ENCODE measurements around the gene ASB8.

ASB8 gene

DNA sequence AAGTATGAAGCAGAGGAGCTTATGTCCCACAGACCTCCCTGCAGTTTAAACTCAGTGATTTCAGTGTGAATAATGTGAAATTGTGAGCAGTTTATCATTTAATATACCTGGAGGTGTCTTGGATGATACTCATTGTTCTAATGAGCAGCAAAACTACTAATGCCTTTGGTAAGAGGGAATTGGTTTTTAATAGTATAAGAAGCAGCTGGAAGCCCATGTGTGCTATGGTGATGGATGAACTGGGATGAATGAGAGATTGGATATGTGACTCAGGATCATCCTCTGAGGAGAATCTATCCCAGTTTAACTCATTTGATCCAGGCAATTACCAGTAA lies 19.1 kb upstream of the ASB8 start:
- DNase-seq (ENCODE audit: low read depth) = no peak
- TF ChIP-seq, protein P1, sequence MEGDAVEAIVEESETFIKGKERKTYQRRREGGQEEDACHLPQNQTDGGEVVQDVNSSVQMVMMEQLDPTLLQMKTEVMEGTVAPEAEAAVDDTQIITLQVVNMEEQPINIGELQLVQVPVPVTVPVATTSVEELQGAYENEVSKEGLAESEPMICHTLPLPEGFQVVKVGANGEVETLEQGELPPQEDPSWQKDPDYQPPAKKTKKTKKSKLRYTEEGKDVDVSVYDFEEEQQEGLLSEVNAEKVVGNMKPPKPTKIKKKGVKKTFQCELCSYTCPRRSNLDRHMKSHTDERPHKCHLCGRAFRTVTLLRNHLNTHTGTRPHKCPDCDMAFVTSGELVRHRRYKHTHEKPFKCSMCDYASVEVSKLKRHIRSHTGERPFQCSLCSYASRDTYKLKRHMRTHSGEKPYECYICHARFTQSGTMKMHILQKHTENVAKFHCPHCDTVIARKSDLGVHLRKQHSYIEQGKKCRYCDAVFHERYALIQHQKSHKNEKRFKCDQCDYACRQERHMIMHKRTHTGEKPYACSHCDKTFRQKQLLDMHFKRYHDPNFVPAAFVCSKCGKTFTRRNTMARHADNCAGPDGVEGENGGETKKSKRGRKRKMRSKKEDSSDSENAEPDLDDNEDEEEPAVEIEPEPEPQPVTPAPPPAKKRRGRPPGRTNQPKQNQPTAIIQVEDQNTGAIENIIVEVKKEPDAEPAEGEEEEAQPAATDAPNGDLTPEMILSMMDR (conservative IDR thresholded peaks at IDR 0.05; ENCODE audit: control insufficient read depth, insufficient read depth, low read depth, low read length) = no peak
- no peak overlapping the region for H3K4me3 ChIP-seq (ENCODE audit: control insufficient read depth, low read depth, low read length)

DNA sequence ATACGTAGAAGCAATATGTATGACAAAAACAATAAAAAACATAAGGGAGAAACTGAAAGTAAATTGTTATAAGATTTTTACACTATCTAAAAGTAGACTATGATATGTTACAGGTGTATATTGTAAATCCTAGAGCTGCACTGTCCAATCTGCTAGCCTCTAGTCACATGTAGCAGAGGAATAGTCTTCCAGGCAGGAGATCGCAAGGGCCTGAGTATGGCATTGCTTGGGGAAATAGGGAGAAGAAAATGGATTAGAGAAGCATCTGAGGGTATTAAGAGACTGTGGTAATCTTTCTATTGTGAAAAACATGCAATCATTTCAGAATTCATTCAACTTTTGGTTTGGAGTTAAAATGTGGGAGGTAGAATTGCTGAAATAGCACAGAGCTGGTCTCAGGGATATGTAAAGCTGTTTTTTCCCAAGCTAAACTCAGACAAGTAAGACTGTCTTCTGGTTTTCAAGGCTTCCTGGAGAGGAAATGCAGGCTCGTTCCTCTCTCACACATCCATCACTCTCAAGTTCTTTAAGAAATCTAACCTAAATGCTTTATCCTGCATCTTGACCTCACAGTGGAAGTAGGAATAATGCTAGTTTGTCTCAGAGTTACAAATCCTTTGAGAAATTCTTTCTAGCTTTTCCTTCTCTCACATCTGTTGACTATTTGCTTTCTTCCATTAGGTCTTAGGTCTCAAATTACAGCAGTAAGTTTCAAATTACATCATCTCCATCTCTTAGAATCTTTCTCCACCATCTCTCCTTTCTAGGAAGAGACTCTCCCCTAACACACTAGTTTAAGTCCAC lies 18.5 kb upstream of the ASB8 start:
- no peak overlapping the region for H3K4me3 ChIP-seq (ENCODE audit: control insufficient read depth, low read depth, low read length)
- TF ChIP-seq, protein P1 (conservative IDR thresholded peaks at IDR 0.05; ENCODE audit: control insufficient read depth, insufficient read depth, low read depth, low read length) = no peak
- DNase-seq (ENCODE audit: low read depth) = no peak

DNA sequence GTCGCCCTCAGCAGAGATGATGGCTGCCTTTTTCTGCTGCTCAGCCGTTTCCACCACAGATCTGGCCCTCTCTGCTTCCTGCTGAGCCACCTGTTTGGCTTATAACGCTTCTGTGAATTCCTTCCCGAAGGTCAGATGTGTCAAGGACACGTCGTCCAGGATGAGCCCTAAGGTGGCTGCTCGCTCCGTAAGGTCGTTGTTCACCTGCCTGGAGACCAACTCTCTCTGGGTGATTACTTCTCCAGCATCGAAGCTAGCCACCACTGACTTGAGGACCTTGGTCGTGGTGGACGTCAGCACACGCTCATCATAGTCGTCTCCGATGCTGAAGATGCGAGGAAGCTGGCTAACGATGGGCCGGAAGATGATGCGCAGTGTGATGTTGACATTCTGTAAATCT lies 11.7 kb upstream of the ASB8 start:
- H3K4me3 ChIP-seq (ENCODE audit: control insufficient read depth, low read depth, low read length) = no peak overlapping the region
- TF ChIP-seq, protein P1 (conservative IDR thresholded peaks at IDR 0.05; ENCODE audit: control insufficient read depth, insufficient read depth, low read depth, low read length) = no peak
- DNase-seq (ENCODE audit: low read depth) = no peak

DNA sequence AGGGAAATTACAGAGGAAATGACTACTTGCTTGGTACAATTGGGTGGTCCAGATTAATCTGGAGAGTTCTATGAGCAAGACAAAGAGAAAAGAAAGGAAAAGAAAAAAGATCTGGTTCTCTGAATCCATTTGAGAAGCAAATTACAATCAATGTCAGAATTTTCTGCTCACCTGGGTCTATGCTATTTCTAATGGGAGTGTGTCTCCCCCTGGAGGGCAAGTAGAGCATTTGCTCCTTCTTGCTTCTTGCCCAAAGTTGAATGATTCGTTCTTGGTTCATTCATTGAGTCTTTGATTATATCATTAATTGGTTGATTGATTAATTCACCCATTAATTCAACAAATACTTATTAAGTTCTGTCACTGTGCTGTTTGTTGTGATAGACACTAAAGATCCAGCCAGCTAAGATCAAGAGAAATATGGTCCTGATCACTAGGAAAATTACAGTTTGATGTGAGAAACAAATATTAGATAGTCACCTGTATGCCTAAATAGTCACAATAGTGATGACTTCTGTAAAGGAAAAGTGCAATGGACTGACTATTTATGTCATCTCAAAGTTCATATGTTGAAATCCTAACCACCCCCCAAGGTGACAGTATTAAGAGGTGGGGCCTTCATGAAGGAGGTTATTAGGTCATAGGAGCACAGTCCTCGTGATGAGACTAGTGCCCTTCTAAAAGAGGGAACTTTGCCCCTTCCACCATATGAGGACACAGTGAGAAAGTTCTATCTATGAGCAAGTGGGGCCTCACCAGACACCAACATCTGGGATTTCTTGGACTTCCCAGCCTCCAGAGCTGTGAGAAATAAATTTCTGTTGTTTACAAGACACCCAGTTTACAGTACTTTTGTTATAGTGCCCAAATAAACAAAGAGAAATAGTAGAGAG lies 8.0 kb upstream of the ASB8 start:
- H3K4me3 ChIP-seq (ENCODE audit: control insufficient read depth, low read depth, low read length) = no peak overlapping the region
- TF ChIP-seq, protein P1 (conservative IDR thresholded peaks at IDR 0.05; ENCODE audit: control insufficient read depth, insufficient read depth, low read depth, low read length) = peak; percentile 99
- DNase-seq (ENCODE audit: low read depth) = peak; percentile 70

DNA sequence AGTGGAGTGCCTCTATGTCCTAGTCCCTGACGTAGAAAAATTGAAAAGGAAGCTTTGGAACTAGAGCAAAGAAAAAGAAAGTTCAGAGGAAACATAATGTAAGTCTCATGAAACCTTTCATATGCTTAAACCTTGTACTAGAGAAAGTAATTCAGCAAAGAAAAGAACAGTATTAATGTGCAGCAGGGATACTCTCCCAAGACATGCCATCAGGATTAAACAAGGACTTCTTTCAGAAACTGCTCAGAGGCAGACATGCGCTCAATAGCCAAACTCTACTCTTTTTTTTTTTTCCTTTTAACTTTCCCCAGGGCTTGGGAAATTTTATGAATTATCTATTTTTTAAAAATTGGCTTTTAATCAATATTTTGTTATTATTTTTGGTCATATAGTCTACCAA lies 7.1 kb upstream of the ASB8 start:
- H3K4me3 ChIP-seq (ENCODE audit: control insufficient read depth, low read depth, low read length) = no peak overlapping the region
- TF ChIP-seq, protein P1 (conservative IDR thresholded peaks at IDR 0.05; ENCODE audit: control insufficient read depth, insufficient read depth, low read depth, low read length) = no peak
- no peak for DNase-seq (ENCODE audit: low read depth)

DNA sequence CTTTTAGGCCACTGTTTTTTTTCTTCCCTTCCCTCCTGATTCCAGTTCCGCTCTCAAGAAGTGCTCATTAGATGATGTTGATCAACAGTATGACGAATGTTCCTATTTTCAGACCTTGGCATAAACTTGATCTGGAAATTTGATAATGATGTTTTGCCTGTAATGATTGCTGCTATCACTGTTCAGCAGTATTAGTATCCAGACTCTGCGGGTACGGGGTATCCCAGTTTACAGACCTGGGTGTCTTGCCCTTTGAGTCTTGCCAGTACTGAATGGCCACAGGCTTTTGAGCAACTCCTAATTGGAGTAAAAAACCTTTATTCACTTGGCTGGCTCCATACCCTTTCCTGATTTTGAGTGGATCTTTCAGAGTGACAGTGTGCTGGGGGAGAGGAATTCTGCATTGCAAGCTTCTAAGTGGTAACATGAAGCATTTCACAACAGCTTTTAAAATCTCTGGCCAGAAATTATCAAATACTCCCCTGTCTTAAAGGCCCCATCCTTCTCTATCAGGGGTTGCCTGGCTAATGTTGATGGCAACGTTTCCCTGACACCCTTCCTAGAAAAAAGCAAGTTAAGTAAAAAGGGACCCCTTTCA lies 5.9 kb upstream of the ASB8 start:
- TF ChIP-seq, protein P1 (conservative IDR thresholded peaks at IDR 0.05; ENCODE audit: control insufficient read depth, insufficient read depth, low read depth, low read length) = no peak
- no peak overlapping the region for H3K4me3 ChIP-seq (ENCODE audit: control insufficient read depth, low read depth, low read length)
- no peak for DNase-seq (ENCODE audit: low read depth)
